Measurements from ENCODE around the gene TBXA2R.
A peak's percentile ranks its signal among the peaks of the same experiment; 100 is the strongest.
"Not testable (repeated sequence)": the region's sequence is repeated elsewhere in the genome, so short reads cannot be mapped to it uniquely, and the experiment has no call there.

TBXA2R gene

GRCh38 chr19:3605361-3605760 lies 1.3 kb downstream of the TBXA2R start:
- no peak for DNase-seq (ENCODE audit: low spot score)

GRCh38 chr19:3604987-3605343 lies 1.7 kb downstream of the TBXA2R start:
- no peak for DNase-seq (ENCODE audit: low spot score)

GRCh38 chr19:3604227-3604986 lies 2.3 kb downstream of the TBXA2R start:
- no peak for DNase-seq (ENCODE audit: low spot score)

- DNase-seq (ENCODE audit: low spot score) = peak; percentile 42
Measured at GRCh38 chr19:3603121-3603811, 3.4 kb downstream of the TBXA2R start.

- no peak for DNase-seq (ENCODE audit: low spot score)
Measured at GRCh38 chr19:3601021-3601420, 5.7 kb downstream of the TBXA2R start.

- no peak for DNase-seq (ENCODE audit: low spot score)
Measured at GRCh38 chr19:3599776-3600187, 6.9 kb downstream of the TBXA2R start.

- no peak for DNase-seq (ENCODE audit: low spot score)
Measured at GRCh38 chr19:3595521-3596061, 11.1 kb downstream of the TBXA2R start.

- no peak for DNase-seq (ENCODE audit: low spot score)
Measured at GRCh38 chr19:3593156-3593555, 13.5 kb downstream of the TBXA2R start.

GRCh38 chr19:3591876-3592613 lies 14.6 kb downstream of the TBXA2R start:
- DNase-seq (ENCODE audit: low spot score) = no peak

GRCh38 chr19:3590991-3591659 lies 15.6 kb downstream of the TBXA2R start:
- no peak for DNase-seq (ENCODE audit: low spot score)

- no peak for DNase-seq (ENCODE audit: low spot score)
Measured at GRCh38 chr19:3589949-3590348, 16.7 kb downstream of the TBXA2R start.

GRCh38 chr19:3589439-3589838 lies 17.2 kb downstream of the TBXA2R start:
- no peak for DNase-seq (ENCODE audit: low spot score)

- DNase-seq (ENCODE audit: low spot score) = no peak
Measured at GRCh38 chr19:3586707-3587346, 19.8 kb downstream of the TBXA2R start.

- DNase-seq (ENCODE audit: low spot score) = no peak
Measured at GRCh38 chr19:3586127-3586626, 20.5 kb downstream of the TBXA2R start.

- no peak for DNase-seq (ENCODE audit: low spot score)
Measured at GRCh38 chr19:3585301-3586126, 21.2 kb downstream of the TBXA2R start, which contains the start of gene GIPC3. Gene GIPC3 (plus strand): TSS chr19:3585478. CDS start chr19:3585598, 120 bp downstream.

GRCh38 chr19:3584036-3584802 lies 22.5 kb downstream of the TBXA2R start:
- DNase-seq (ENCODE audit: low spot score) = not testable (repeated sequence)

GRCh38 chr19:3581792-3582191 lies 24.9 kb downstream of the TBXA2R start:
- DNase-seq (ENCODE audit: low spot score) = not testable (repeated sequence)

- peak; percentile 73 for DNase-seq (ENCODE audit: low spot score)
Measured at GRCh38 chr19:3580156-3580934, 26.3 kb downstream of the TBXA2R start.

GRCh38 chr19:3578390-3578789 lies 28.3 kb downstream of the TBXA2R start:
- DNase-seq (ENCODE audit: low spot score) = no peak

Measured in kidney tubule cell (primary cell).